ENCODE results near the gene PSD4.

The PSD4 gene

DNA sequence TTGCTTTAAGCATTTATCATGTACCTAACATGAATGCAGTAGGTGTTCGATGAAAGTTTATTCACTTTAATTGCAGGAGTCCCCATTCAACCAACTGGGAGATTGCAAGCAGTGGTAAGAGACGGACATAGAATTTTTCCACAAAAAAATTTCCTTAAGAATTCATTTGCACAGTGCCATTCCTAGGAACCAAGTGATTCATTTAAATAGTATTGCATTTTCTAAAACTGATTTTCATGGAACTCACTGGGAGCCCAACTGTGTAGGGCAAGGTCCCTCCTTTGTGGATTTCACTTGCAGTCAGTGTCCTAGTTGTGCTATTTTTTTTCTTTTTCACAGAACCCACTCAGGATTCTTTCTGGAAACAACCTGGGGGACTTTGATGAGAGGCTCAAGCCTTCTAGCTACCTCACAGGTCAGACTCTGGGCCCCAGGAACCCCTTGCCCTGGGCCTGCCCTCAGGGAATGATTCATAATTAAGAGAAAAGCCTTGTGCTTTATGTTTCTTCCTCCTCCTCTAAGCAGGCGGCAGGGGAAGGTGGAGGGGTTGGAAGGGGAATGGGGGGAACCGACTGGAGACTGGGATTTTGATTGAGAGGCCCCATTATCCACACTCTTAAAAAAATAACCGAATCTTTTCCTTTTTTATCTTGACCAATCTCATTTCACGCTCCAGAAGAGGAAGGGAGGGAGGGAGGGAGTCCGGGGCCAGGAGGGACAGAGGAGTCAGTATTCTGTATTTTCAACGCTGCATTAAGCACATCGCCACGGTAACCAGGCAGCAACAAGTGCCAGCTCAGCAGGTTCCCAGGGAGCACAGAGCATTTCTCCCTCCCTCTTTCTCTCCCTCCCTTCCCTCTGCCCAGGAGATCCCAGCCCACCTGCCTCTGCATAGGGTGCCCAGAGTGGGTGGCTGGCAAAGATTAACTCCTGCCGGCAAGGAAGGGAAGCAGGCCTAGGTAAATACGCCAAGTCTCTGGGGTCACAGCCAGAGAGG lies 51.8 kb downstream of the PSD4 start:
- H3K4me3 ChIP-seq (ENCODE audit: low read length), result no peak overlapping the region
- TF ChIP-seq, protein P1, sequence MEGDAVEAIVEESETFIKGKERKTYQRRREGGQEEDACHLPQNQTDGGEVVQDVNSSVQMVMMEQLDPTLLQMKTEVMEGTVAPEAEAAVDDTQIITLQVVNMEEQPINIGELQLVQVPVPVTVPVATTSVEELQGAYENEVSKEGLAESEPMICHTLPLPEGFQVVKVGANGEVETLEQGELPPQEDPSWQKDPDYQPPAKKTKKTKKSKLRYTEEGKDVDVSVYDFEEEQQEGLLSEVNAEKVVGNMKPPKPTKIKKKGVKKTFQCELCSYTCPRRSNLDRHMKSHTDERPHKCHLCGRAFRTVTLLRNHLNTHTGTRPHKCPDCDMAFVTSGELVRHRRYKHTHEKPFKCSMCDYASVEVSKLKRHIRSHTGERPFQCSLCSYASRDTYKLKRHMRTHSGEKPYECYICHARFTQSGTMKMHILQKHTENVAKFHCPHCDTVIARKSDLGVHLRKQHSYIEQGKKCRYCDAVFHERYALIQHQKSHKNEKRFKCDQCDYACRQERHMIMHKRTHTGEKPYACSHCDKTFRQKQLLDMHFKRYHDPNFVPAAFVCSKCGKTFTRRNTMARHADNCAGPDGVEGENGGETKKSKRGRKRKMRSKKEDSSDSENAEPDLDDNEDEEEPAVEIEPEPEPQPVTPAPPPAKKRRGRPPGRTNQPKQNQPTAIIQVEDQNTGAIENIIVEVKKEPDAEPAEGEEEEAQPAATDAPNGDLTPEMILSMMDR (conservative IDR thresholded peaks at IDR 0.05; ENCODE audit: low read length), result no peak
- DNase-seq (ENCODE audit: low read depth), result no peak

DNA sequence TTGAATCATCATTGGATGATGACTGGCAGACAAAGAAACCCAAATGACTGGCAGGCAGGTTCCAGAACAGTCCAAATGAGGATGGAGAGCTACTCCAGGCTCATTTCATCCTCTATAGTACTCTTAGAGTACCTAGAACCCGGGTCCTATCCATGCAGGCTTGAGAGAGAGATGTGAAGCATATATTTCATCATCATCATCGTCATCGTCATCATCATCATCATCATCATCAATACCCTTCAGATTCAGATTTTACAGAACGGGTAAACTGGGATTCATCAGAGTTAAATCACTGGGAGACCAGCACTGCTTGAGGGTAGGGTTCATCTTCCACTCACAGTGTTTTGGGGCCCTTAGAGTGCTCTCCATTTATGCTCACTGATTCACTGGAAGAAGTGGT lies 52.7 kb downstream of the PSD4 start:
- TF ChIP-seq, protein P1 (conservative IDR thresholded peaks at IDR 0.05; ENCODE audit: low read length), result no peak
- no peak overlapping the region for H3K4me3 ChIP-seq (ENCODE audit: low read length)
- DNase-seq (ENCODE audit: low read depth), result no peak

- H3K4me3 ChIP-seq (ENCODE audit: low read length), result no peak overlapping the region
- DNase-seq (ENCODE audit: low read depth), result no peak
- TF ChIP-seq, protein P1 (conservative IDR thresholded peaks at IDR 0.05; ENCODE audit: low read length), result no peak
Observed at GRCh38 chr2:113227290-113227689, 53.5 kb downstream of the PSD4 start.

GRCh38 chr2:113227698-113228097 lies 53.9 kb downstream of the PSD4 start:
- no peak overlapping the region for H3K4me3 ChIP-seq (ENCODE audit: low read length)
- DNase-seq (ENCODE audit: low read depth), result no peak
- TF ChIP-seq, protein P1 (conservative IDR thresholded peaks at IDR 0.05; ENCODE audit: low read length), result no peak

- TF ChIP-seq, protein P1 (conservative IDR thresholded peaks at IDR 0.05; ENCODE audit: low read length), result no peak
- no peak overlapping the region for H3K4me3 ChIP-seq (ENCODE audit: low read length)
- DNase-seq (ENCODE audit: low read depth), result no peak
Observed at GRCh38 chr2:113228351-113228750, 54.6 kb downstream of the PSD4 start.

GRCh38 chr2:113228991-113229716 lies 55.4 kb downstream of the PSD4 start:
- no peak overlapping the region for H3K4me3 ChIP-seq (ENCODE audit: low read length)
- TF ChIP-seq, protein P1 (conservative IDR thresholded peaks at IDR 0.05; ENCODE audit: low read length), result no peak
- no peak for DNase-seq (ENCODE audit: low read depth)

Measured in AG10803 (cell line).